HuH-7.5 (cell line): Measurements from ENCODE around the gene RNF41.
"Not testable (repeated sequence)": the region's sequence is repeated elsewhere in the genome, so short reads cannot be mapped to it uniquely, and the experiment has no call there.

Source experiments
- DNase-seq: peaks from one replicate; pipeline ENCODE4 v3.0.0; 2011; ENCODE audit warnings: low spot score

RNF41 gene

DNA sequence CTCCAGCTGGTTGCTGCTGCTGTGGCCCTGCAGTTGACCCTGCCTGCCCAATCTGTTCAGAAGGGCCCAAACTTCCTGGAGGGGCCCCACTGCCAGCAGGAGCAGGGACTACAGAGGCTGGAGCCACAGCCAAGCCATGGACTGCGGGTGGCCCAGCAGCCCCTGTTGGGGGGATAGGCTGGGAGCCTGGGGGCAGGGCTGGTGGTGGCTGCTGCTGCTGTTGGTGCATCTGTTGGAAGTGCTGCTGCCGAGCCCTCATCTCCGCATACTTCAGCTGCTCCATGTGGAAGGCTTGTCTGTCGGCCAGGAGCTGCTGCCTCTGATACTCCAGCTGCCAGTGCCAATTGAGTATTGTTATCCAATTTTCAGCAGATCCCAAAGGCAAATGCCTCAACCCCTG lies 56.4 kb downstream of the RNF41 start:
- no peak for DNase-seq

- no peak for DNase-seq
These were observed 57.4 kb downstream of the RNF41 start for GRCh38 chr12:56164345-56164729.

GRCh38 chr12:56163533-56164344 lies 58.0 kb downstream of the RNF41 start:
- DNase-seq, result no peak

DNA sequence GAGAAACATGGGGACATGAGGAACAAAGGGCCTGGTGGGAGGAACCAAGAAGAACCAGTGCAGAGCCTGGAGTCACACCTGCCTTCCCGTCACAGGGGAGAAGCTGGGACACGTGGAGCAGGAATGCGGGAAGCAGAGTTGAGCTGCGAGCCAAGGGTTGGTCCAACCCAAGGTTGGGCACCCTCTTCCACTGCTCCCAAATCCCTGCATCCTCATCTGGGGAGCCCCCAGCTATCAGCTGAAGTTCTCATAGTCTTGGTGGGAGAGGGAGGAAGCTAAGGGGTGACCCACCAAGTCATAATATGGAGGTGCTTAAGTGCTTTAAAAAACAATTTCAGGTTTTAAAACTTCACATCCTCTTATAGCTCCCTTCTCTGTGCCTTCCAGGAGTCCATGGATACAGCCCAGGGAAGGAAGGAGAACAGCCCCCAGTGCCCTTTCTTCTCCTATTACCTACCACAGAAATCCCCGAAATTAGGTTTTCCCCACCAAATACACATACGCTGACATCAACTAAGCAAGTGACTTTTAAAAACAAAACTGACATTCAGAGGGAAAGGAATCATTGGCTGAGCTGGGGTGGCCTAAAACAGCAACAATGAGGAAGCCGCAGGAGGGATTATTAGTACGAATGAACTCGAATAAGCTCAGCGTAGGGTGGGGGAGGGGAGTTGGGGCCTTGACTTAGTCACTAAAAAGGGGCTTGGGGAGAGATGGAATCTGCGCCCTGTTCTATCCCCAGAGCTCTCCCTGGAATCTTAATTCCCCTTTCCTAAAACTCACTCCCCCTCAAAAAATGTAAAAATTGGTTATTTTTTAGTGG lies 59.0 kb downstream of the RNF41 start:
- DNase-seq, result no peak

DNA sequence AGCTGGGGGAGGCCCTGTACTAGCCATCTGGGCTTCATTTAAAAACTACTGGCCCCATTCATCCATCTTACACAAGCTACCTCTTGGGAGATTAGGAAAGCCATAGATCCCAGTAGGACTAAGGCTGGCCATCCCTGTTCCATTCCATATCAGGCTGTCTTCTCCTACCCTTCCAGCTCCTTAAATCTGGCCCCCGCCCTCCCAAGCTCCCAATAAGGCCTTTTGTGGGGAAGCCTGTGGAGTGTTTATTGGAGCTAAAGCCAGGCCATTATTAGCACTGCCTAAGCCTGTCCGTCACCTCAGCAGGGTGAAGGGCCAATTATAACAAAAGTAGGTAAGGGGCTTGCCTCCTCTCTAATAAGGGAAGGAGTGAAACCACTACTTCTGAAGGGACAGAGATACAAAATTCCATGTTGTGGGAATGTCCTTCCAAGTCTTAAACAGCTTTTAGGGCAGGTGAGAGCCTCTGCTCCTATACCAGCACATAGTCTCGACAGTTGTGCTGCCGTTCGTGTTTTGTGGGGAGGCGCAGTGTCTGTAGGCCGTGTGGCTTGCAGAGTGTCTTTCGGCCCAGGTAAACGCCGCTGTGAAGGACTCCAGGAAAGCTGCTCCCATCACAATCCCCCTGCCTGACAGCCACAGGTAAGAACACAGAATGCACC lies 59.9 kb downstream of the RNF41 start:
- no peak for DNase-seq

DNA sequence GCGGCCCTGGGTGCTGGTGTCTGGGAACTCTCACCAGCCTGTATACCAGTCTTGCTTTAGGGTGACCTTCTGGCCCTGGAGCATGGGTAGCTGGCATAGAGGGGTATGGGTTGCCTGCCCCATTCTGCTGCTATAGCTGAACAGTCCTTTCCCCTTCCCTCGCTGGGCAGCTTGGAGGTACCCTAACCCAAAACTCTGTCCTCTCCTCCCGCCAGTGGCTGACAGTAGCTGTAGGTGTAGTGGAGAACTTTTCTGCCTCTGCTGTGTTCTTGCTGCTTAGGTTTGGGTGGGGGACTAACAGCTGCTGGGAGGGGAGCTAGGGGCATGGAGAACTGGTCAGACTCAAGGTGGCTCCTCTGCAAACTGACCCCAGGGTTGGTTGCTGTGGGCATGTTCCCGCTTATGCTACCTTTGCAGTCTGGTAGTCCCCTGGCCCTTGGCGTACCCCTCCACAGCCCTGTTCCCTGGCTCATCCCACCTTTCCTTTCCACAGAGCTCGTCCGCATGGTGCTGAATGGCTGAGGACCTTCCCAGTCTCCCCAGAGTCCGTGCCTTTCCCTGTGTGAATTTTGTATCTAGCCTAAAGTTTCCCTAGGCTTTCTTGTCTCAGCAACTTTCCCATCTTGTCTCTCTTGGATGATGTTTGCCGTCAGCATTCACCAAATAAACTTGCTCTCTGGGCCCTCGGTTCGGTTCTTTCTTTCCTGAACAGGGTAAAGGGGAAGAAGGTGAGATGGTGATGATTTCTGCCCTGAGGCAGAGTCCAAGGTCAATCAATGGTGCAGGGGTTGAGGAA lies 60.6 kb downstream of the RNF41 start:
- DNase-seq, result no peak

GRCh38 chr12:56160193-56160763 lies 61.4 kb downstream of the RNF41 start:
- no peak for DNase-seq

- no peak for DNase-seq
These were observed 62.1 kb downstream of the RNF41 start for GRCh38 chr12:56159482-56160192.

- no peak for DNase-seq
These were observed 62.7 kb downstream of the RNF41 start for GRCh38 chr12:56158926-56159461.

DNA sequence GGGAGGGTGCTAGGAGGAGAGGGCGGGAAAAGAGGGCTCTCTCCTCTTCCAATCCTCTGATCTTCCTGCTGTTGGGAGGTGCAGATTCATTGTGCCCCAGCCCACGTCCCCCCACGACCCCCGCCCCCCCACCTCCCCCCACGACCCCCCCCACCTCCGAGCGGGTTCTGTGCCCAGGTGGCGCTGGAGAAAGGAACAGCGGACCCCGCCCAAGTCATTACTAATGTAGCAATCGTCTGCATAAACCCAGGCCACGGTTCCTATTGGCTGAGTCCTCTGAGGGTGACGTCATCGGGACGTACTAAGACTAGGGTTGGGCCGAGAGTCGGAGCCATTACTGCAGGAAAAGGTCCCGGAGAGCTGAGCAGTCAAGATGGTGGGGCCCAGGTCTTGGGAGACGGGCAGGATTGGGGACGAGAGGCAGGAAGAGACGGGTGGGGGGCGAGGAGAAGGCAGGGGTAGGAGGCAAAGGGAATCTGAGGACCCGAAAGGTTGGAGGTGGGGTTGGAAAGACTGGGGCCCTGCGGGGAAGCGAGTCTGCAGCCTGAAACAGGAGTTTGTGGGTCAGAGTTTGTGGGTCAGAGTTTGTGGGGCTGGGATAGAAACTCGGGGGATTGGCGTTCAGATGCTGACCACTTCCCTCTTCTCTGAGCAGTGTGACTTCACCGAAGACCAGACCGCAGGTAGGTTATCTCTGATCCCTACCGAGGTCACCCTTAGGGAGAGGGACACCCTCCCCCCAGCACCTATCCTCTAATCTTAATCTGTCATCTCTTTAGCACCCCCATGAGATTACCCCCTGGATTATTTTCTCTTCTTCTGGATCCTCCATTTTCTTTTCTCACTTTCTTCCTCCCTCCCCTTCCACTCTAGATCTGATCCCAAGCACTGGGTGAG lies 63.4 kb downstream of the RNF41 start, which contains the start of gene MYL6:
TSS of gene MYL6 (plus strand) at position 331 of the 897 bp plus-strand sequence. CDS start at position 374, 43 bp downstream.
- peak; percentile 92 for DNase-seq

- peak; percentile 78 for DNase-seq
These were observed 64.3 kb downstream of the RNF41 start for GRCh38 chr12:56157201-56158028.

GRCh38 chr12:56156464-56157200 lies 65.1 kb downstream of the RNF41 start:
- not testable (repeated sequence) for DNase-seq

DNA sequence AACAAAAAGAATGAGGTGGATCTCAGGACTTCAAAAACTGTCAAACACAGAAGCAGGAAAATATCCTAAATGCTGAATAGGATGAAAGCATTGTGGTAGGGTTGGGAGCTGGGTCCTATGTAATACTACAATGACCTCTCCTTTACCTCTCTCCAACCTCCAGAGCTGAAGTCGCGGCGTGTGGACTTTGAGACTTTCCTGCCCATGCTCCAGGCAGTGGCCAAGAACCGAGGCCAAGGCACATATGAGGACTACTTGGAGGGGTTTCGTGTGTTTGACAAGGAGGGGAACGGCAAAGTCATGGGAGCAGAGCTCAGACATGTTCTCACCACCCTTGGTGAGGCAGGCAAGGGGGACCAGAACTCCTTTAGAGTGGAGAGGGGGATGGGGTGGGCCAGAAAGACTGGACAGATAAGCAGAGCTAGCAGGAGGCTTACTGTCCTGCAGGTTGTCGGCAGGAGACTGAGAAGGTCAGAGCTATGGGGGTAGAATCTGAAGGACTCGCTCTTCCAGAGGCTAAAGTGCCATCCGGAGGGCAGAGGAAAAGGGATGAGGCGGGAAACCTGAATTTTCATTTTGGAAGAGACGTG lies 66.4 kb downstream of the RNF41 start:
- no peak for DNase-seq

GRCh38 chr12:56154818-56155217 lies 66.9 kb downstream of the RNF41 start:
- no peak for DNase-seq

- no peak for DNase-seq
These were observed 67.4 kb downstream of the RNF41 start for GRCh38 chr12:56154246-56154771.

DNA sequence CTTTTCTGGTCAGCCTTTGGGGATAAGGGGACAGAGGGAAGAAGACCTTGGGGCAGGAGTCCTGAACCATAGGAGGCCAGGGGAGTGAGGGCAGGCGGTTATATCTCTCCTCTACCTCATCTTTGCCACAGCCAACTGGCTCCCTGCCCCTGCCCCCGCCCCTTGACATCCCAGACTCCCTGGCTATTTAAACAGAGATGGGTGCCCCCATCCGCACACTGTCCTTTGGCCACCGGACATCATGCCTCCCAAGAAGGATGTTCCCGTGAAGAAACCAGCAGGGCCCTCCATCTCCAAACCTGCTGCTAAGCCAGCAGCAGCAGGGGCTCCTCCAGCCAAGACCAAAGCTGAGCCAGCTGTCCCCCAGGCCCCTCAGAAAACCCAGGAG lies 68.0 kb downstream of the RNF41 start:
- no peak for DNase-seq
